Measurements from ENCODE around the gene MFN2. TPM values are rescaled to one million over a fixed set of nuclear protein-coding genes. Genes with fewer than 3 reads are reported as not detected.

Gene MFN2
- total RNA-seq, 1 experiment from 2014 or later, result 104 TPM

- in situ Hi-C loops (cut with HindIII; ENCODE audit: low pct_unique_long_range_greater_than_20kb, low sequenced_read_pairs), result no loop called here
- Histone ChIP-seq H3K27me3 (ENCODE audit: control insufficient read depth, insufficient read depth, low read length) (no peaks in the 10 kb centered on the region), H3K27ac (ENCODE audit: low read length) (no peak overlapping the region), H3K36me3 (ENCODE audit: control insufficient read depth, insufficient read depth, low read length) (peaks cover 20% of the 10 kb centered on the region), H3K4me3 (ENCODE audit: low read depth in 2 of 2, low read length in 2 of 2) (no peak overlapping the region), H3K9me3 (ENCODE audit: control insufficient read depth, insufficient read depth, low read depth, low read length) (no peaks in the 10 kb centered on the region), H3K4me1 (ENCODE audit: control insufficient read depth, insufficient read depth, low read length) (no peaks in the 10 kb centered on the region)
- no peak for TF ChIP-seq REST (IDR thresholded peaks at IDR 0.05; ENCODE audit: insufficient read depth in 1 of 2, low read depth in 2 of 2, low read length in 1 of 2)
- no peak for TF ChIP-seq POLR2AphosphoS5 (IDR thresholded peaks at IDR 0.05; ENCODE audit: low read depth, low read length)
- TF ChIP-seq TCF7L2 (IDR thresholded peaks at IDR 0.05; ENCODE audit: low read depth, low read length), result no peak
- TF ChIP-seq CTCF (IDR thresholded peaks at IDR 0.05), result no peak
- no peak for TF ChIP-seq SIN3A (IDR thresholded peaks at IDR 0.05; ENCODE audit: borderline replicate concordance, insufficient read depth, low read depth, low read length)
- CTCF ChIA-PET, result no interaction called here
- DNase-seq (ENCODE audit: low read depth, low spot score) (no peak), ATAC-seq (no peak)
- POLR2A ChIA-PET, result no interaction called here
- intact Hi-C loops (cut with micrococcal nuclease; ENCODE audit: unreplicated experiment), result no loop called here
- BruUV-seq (replicated peaks), result no TSS peak
Measured at GRCh38 chr1:12009318-12009947, 29.2 kb downstream of the MFN2 start.

- POLR2A ChIA-PET, result interaction anchor here (0.6 kb wide), 1 partner anchor 11 kb away, joined by 4 read pairs; no protein-coding TSS in a partner anchor
- in situ Hi-C loops (cut with HindIII; ENCODE audit: low pct_unique_long_range_greater_than_20kb, low sequenced_read_pairs), result no loop called here
Measured at GRCh38 chr1:12010746-12011570, 30.7 kb downstream of the MFN2 start.

More at GRCh38 chr1:12010746-12011570, 30.7 kb downstream of the MFN2 start:
- CTCF ChIA-PET, result no interaction called here
- Histone ChIP-seq H3K4me3 (ENCODE audit: low read depth in 2 of 2, low read length in 2 of 2) (no peak overlapping the region), H3K27me3 (ENCODE audit: control insufficient read depth, insufficient read depth, low read length) (no peaks in the 10 kb centered on the region), H3K36me3 (ENCODE audit: control insufficient read depth, insufficient read depth, low read length) (peaks cover 14% of the 10 kb centered on the region), H3K9me3 (ENCODE audit: control insufficient read depth, insufficient read depth, low read depth, low read length) (no peaks in the 10 kb centered on the region), H3K4me1 (ENCODE audit: control insufficient read depth, insufficient read depth, low read length) (no peaks in the 10 kb centered on the region), H3K27ac (ENCODE audit: low read length) (no peak overlapping the region)
- TF ChIP-seq SIN3A (IDR thresholded peaks at IDR 0.05; ENCODE audit: borderline replicate concordance, insufficient read depth, low read depth, low read length), result no peak
- TF ChIP-seq REST (IDR thresholded peaks at IDR 0.05; ENCODE audit: insufficient read depth in 1 of 2, low read depth in 2 of 2, low read length in 1 of 2), result no peak
- TF ChIP-seq TCF7L2 (IDR thresholded peaks at IDR 0.05; ENCODE audit: low read depth, low read length), result no peak
- no peak for TF ChIP-seq CTCF (IDR thresholded peaks at IDR 0.05)
- TF ChIP-seq POLR2AphosphoS5 (IDR thresholded peaks at IDR 0.05; ENCODE audit: low read depth, low read length), result no peak
- intact Hi-C loops (cut with micrococcal nuclease; ENCODE audit: unreplicated experiment), result no loop called here
- BruUV-seq (replicated peaks), result no TSS peak
- ATAC-seq (no peak), DNase-seq (ENCODE audit: low read depth, low spot score) (no peak)
